ENCODE data around the gene DOCK8.

DOCK8 gene

DNA sequence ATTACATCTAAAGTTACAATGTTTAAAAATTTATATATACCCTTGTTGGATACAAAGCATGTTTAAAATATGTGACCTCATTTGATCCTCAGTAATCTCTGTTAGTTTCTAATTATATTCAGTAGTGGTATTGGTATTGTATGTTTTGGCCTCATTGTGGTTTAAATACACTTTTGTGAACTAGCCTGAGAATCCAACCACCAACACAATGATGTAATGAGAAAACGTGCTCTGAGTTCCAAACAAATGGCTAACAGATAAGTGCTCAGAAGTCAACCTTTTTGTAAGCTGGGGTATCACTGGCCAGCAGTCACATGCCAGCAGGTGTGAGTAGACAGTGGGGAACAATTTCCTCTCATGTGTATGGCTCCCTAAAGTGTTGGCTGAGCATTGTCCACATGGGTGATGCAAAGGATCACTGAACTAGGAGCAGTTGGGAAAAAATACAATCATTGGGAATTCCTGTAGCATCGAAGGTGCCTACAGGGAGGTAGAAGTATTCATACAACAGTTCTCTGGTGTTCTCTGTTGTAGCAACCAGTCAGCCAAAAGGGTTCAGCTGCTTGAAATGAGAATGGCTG lies 56.1 kb downstream of the DOCK8 start:
- DNase-seq = no peak

GRCh38 chr9:272251-273213 lies 57.9 kb downstream of the DOCK8 start:
- DNase-seq = peak; percentile 63

GRCh38 chr9:274406-274805 lies 59.7 kb downstream of the DOCK8 start:
- no peak for DNase-seq

GRCh38 chr9:277601-278295 lies 63.1 kb downstream of the DOCK8 start:
- peak; percentile 28 for DNase-seq

DNA sequence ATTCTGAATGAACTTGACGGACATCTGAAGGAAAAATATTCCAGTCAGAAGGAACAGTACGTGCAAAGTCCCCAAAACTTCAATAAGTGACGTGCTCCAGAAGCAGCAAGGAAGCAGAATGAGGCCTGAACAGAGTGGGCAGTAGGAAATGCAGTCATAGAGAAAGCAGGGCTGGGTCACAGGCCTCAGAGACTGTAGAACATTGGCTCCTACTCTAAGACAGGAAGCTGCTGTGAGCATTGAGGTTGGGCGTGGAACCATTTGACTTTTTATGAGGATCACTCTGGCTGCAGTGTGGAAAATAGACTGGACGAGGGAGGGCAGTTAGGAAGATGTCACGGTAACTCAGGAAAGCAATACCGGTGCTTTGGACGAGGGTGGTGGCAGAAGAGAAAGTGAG lies 64.0 kb downstream of the DOCK8 start:
- DNase-seq = peak; percentile 37

DNA sequence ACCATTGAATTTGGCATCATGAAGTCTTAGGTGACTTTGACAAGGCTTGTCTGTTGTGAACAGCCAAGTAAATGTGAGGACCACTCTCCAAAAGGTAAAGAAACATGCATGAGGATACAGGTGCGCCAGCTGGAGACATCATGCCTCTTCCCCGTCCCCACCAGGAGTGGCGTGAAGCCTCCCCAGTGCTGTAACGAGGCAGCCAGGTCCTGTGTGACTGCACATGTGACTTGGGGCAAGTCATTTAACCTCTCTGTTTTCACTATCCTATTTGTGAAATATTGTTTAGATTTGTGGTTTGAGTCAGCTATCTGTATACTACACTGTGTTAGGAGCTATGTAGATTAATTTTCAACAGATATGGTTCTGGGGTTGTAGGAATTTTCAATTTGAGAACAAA lies 65.0 kb downstream of the DOCK8 start:
- DNase-seq = no peak

GRCh38 chr9:281741-282645 lies 67.3 kb downstream of the DOCK8 start:
- DNase-seq = peak; percentile 22

- no peak for DNase-seq
Measured at GRCh38 chr9:286071-286740, 71.5 kb downstream of the DOCK8 start.

DNA sequence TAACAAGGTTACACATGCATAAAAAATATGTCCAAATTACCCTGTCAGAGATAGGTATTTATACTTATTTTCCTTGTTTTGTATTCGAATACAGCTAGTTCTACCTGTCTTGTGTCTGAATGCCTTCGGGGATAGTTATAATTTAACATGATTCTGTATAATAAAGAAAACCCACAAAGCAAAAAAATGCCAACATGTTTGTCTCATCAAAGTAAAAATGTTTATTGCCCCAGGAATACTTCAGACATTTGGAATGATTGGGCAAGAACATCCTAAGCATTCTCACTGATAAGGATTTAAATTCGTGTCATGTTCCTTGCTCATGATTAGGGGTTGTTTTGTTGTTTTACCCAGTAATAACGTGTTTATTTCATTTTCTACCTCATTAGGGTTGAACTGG lies 74.5 kb downstream of the DOCK8 start:
- DNase-seq = no peak

GRCh38 chr9:292915-293314 lies 78.2 kb downstream of the DOCK8 start:
- DNase-seq = no peak

GRCh38 chr9:295576-295975 lies 80.9 kb downstream of the DOCK8 start:
- no peak for DNase-seq

DNA sequence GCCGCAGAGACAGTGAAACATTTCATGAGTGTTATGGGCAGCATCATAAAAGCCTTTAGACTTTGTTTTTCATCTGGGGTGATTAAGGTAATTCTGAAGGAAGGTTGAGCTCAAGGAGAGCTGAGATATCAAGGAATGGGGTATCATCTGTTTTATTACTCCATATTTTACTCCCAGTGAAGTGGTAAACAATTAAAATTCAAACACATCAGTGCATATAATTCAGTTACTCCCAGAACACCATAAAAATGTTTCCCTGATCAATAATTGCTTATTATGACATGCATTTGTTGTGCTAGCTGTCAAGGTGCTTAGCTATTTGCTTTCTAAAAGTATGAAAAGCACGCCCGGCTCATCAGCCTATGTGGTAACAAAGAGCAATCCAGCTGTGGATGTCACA lies 81.7 kb downstream of the DOCK8 start:
- no peak for DNase-seq

GRCh38 chr9:297104-297972 lies 82.7 kb downstream of the DOCK8 start:
- no peak for DNase-seq

- no peak for DNase-seq
Measured at GRCh38 chr9:303502-303901, 88.8 kb downstream of the DOCK8 start.

GRCh38 chr9:304106-304505 lies 89.4 kb downstream of the DOCK8 start:
- DNase-seq = no peak

- no peak for DNase-seq
Measured at GRCh38 chr9:304519-305185, 90.0 kb downstream of the DOCK8 start.

- DNase-seq = peak; percentile 47
Measured at GRCh38 chr9:306907-307306, 92.2 kb downstream of the DOCK8 start.

GRCh38 chr9:311841-312240 lies 97.2 kb downstream of the DOCK8 start:
- no peak for DNase-seq

GRCh38 chr9:312596-313320 lies 98.1 kb downstream of the DOCK8 start:
- no peak for DNase-seq

Measured in activated T-cell treated with anti-CD3 and anti-CD28 coated beads, Interleukin-2, amount 50 U/mL, for 1 hour (primary cell).